GM12878 (cell line): ENCODE measurements around the gene APBB1IP. TPM values are rescaled to one million over a fixed set of nuclear protein-coding genes. Genes with fewer than 3 reads are reported as not detected.
A peak's percentile ranks its signal among the peaks of the same experiment; 100 is the strongest.

ENCODE experiments used
- CEBPB ChIP-seq, 2 experiments: fragments of 150-350 bp in 1 of 2; IDR thresholded peaks; 2 replicates each; pipeline ENCODE4 v1.6.1; 2012 to 2014; ENCODE audit warnings: low read depth in 2 of 2, low read length in 2 of 2, borderline replicate concordance in 1 of 2, inconsistent platforms in 1 of 2
- ETV6 ChIP-seq, 2 experiments: fragments of 450-650 bp in 1 of 2; IDR thresholded peaks in 1 of 2; conservative IDR thresholded peaks in 1 of 2; 2 replicates each; pipeline ENCODE4 v1.6.1; 2014; ENCODE audit warnings: antibody characterized with exemption in 1 of 2, borderline replicate concordance in 1 of 2, low read depth in 1 of 2, mild to moderate bottlenecking in 1 of 2, moderate library complexity in 1 of 2
- FOXM1 ChIP-seq: IDR thresholded peaks from 2 replicates; pipeline ENCODE4 v1.6.1; 2012; ENCODE audit warnings: low read depth, mild to moderate bottlenecking, inconsistent platforms, low read length, moderate library complexity
- GATAD2B ChIP-seq: fragments of 450-650 bp; conservative IDR thresholded peaks from 2 replicates; pipeline ENCODE4 v1.6.1; 2017; ENCODE audit warnings: low read depth, mild to moderate bottlenecking, moderate library complexity
- KAT2A ChIP-seq: conservative IDR thresholded peaks from 2 replicates; pipeline ENCODE4 v1.6.1; 2011; ENCODE audit warnings: low read depth, low read length; ENCODE audit not compliant: control insufficient read depth
- MEF2A ChIP-seq: IDR thresholded peaks from 2 replicates; pipeline ENCODE4 v1.6.1; 2011; ENCODE audit warnings: low read depth, mild to moderate bottlenecking, low read length, moderate library complexity; ENCODE audit not compliant: insufficient read depth
- NBN ChIP-seq: fragments of 450-650 bp; IDR thresholded peaks from 2 replicates; pipeline ENCODE4 v1.6.1; 2016
- SIN3A ChIP-seq: IDR thresholded peaks from 2 replicates; pipeline ENCODE4 v1.6.1; 2012; ENCODE audit warnings: low read depth, low read length, improper control_type of control experiment
- SREBF1 ChIP-seq: IDR thresholded peaks from 2 replicates; pipeline ENCODE4 v1.6.1; 2012; ENCODE audit warnings: mild to moderate bottlenecking, low read length
- SREBF2 ChIP-seq: IDR thresholded peaks from 2 replicates; pipeline ENCODE4 v1.6.1; 2012; ENCODE audit warnings: mild to moderate bottlenecking, low read length
- STAT1 ChIP-seq: fragments of 450-650 bp; conservative IDR thresholded peaks from 2 replicates; pipeline ENCODE4 v1.6.1; 2014; ENCODE audit warnings: antibody characterized with exemption, mild to moderate bottlenecking
- YBX1 ChIP-seq: fragments of 450-650 bp; IDR thresholded peaks from 2 replicates; pipeline ENCODE4 v1.6.1; 2016; ENCODE audit warnings: antibody characterized with exemption
- polyA plus RNA-seq, 11 experiments: library from polyadenylated mRNA; depleted of rRNA in 4 of 11; unstranded in 6 of 11; stranded (reverse) in 5 of 11; fragments of >200 nt; fragmentation: Nextera tagmentation in 4 of 11; fragmentation: Illumina TruSeq in 1 of 11; extraction: Ambion mirVana in 4 of 11; extraction: Trizol in 1 of 11; gene quantifications; 1 replicate in 1 of 11; 2 replicates in 10 of 11; pipeline versions ENCODE4 v1.2.1 to v1.2.3, GENCODE V29; 2011 to 2016; ENCODE audit warnings: inconsistent platforms in 2 of 11, missing spikeins in 2 of 11, low read depth in 1 of 11
- total RNA-seq, 4 experiments: library from RNA; depleted of rRNA in 3 of 4; stranded (reverse); fragments of >200 nt in 3 of 4; fragmentation: Illumina TruSeq in 1 of 4; extraction: Trizol in 1 of 4; gene quantifications; 2 replicates each; pipeline versions ENCODE4 v1.2.1 to v1.2.3, GENCODE V29; 2013 to 2021
- TF ChIP-seq, protein P1 (sequence below): fragments of 450-650 bp; IDR thresholded peaks from 2 replicates; pipeline ENCODE4 v1.6.1; 2017; ENCODE audit warnings: mild to moderate bottlenecking, moderate library complexity
- TF ChIP-seq, protein P2 (sequence below): fragments of 450-650 bp; IDR thresholded peaks from 2 replicates; pipeline ENCODE4 v1.6.1; 2016; ENCODE audit warnings: mild to moderate bottlenecking
- TF ChIP-seq, protein P3 (sequence below): IDR thresholded peaks from 2 replicates; pipeline ENCODE4 v1.6.1; 2011; ENCODE audit warnings: mild to moderate bottlenecking, low read depth, low read length, moderate library complexity; ENCODE audit not compliant: insufficient replicate concordance
- TF ChIP-seq, protein P4 (sequence below): IDR thresholded peaks from 2 replicates; pipeline ENCODE4 v1.6.1; 2011; ENCODE audit warnings: borderline replicate concordance, low read depth, mild to moderate bottlenecking, moderate library complexity, mixed read lengths, low read length; ENCODE audit not compliant: insufficient read depth; ENCODE audit errors: extremely low read length
- TF ChIP-seq, protein P5 (sequence below): fragments of 450-650 bp; formaldehyde crosslinking; IDR thresholded peaks from 2 replicates; pipeline ENCODE4 v1.5.0; 2022; ENCODE audit warnings: mild to moderate bottlenecking, missing genetic modification characterization

APBB1IP gene
- total and polyA plus RNA-seq, 10 of the 15 experiments (the other 5 are each of a cell fraction or from before 2014, with no cell fraction given), result 7.3 to 67.4 (median 19.9) TPM

DNA sequence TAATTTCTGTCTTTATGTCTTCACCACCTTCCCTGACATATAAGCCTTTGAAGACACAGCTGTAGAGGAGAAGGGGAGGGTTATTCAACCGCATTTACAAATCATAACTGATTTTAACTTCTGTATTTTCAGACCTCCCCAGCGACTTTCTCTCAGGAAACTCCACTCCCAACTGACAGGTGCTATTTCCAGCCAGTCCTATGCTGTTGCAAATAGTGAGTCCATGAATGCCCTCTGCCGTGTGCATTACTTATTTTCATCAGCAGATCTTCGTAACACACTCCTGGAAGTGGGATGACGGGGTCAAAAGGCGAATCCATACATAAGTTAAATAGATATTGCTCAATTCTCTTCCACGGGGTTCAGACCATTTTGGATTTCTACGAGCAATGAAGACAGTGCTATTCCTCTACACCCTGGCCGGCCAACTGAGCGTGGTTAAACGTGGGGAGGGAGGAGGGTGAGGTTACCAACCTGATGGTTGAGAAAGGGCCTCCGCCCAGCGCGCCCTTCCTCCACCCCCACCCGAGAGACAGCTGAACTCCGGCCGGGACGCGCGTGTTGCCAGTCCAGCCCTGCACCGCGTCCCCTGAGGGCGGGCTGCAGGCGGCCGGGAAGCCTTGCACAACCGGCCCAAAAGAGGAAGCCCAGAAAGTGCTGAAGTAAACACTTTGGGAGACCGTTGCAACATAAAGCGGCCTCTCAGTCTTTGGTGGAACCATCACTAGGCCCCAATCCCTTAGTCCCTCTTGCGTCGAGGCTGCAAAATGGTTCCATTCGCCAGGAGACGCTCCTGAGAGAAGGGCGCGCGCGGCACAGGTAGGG lies at the start of gene APBB1IP (continued):
- TF ChIP-seq, protein P1, sequence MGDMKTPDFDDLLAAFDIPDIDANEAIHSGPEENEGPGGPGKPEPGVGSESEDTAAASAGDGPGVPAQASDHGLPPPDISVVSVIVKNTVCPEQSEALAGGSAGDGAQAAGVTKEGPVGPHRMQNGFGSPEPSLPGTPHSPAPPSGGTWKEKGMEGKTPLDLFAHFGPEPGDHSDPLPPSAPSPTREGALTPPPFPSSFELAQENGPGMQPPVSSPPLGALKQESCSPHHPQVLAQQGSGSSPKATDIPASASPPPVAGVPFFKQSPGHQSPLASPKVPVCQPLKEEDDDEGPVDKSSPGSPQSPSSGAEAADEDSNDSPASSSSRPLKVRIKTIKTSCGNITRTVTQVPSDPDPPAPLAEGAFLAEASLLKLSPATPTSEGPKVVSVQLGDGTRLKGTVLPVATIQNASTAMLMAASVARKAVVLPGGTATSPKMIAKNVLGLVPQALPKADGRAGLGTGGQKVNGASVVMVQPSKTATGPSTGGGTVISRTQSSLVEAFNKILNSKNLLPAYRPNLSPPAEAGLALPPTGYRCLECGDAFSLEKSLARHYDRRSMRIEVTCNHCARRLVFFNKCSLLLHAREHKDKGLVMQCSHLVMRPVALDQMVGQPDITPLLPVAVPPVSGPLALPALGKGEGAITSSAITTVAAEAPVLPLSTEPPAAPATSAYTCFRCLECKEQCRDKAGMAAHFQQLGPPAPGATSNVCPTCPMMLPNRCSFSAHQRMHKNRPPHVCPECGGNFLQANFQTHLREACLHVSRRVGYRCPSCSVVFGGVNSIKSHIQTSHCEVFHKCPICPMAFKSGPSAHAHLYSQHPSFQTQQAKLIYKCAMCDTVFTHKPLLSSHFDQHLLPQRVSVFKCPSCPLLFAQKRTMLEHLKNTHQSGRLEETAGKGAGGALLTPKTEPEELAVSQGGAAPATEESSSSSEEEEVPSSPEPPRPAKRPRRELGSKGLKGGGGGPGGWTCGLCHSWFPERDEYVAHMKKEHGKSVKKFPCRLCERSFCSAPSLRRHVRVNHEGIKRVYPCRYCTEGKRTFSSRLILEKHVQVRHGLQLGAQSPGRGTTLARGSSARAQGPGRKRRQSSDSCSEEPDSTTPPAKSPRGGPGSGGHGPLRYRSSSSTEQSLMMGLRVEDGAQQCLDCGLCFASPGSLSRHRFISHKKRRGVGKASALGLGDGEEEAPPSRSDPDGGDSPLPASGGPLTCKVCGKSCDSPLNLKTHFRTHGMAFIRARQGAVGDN, result peak; percentile 52
- TF ChIP-seq, protein P2, sequence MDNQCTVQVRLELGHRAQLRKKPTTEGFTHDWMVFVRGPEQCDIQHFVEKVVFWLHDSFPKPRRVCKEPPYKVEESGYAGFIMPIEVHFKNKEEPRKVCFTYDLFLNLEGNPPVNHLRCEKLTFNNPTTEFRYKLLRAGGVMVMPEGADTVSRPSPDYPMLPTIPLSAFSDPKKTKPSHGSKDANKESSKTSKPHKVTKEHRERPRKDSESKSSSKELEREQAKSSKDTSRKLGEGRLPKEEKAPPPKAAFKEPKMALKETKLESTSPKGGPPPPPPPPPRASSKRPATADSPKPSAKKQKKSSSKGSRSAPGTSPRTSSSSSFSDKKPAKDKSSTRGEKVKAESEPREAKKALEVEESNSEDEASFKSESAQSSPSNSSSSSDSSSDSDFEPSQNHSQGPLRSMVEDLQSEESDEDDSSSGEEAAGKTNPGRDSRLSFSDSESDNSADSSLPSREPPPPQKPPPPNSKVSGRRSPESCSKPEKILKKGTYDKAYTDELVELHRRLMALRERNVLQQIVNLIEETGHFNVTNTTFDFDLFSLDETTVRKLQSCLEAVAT, result peak; percentile 74; the same call in 1 of the 2 replicates
- no peak; a peak in 1 of 4 replicates for TF ChIP-seq ETV6 (conservative IDR thresholded peaks at IDR 0.05 in 1 of 2, IDR thresholded peaks at IDR 0.05 in 1 of 2; ENCODE audit: borderline replicate concordance in 1 of 2, low read depth in 1 of 2)
- peak; percentile 61; the same call in 1 of the 2 replicates for TF ChIP-seq MEF2A
- peak; percentile 41 for TF ChIP-seq GATAD2B
- TF ChIP-seq, protein P3, sequence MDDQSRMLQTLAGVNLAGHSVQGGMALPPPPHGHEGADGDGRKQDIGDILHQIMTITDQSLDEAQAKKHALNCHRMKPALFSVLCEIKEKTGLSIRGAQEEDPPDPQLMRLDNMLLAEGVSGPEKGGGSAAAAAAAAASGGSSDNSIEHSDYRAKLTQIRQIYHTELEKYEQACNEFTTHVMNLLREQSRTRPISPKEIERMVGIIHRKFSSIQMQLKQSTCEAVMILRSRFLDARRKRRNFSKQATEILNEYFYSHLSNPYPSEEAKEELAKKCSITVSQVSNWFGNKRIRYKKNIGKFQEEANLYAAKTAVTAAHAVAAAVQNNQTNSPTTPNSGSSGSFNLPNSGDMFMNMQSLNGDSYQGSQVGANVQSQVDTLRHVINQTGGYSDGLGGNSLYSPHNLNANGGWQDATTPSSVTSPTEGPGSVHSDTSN, result no peak
- no peak for TF ChIP-seq STAT1
- TF ChIP-seq, protein P4, sequence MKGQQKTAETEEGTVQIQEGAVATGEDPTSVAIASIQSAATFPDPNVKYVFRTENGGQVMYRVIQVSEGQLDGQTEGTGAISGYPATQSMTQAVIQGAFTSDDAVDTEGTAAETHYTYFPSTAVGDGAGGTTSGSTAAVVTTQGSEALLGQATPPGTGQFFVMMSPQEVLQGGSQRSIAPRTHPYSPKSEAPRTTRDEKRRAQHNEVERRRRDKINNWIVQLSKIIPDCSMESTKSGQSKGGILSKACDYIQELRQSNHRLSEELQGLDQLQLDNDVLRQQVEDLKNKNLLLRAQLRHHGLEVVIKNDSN, result no peak
- TF ChIP-seq YBX1, result no peak
- no peak for TF ChIP-seq KAT2A
- TF ChIP-seq SIN3A, result peak; percentile 56; the same call in 1 of the 2 replicates
- no peak for TF ChIP-seq SREBF2
- TF ChIP-seq, protein P5, sequence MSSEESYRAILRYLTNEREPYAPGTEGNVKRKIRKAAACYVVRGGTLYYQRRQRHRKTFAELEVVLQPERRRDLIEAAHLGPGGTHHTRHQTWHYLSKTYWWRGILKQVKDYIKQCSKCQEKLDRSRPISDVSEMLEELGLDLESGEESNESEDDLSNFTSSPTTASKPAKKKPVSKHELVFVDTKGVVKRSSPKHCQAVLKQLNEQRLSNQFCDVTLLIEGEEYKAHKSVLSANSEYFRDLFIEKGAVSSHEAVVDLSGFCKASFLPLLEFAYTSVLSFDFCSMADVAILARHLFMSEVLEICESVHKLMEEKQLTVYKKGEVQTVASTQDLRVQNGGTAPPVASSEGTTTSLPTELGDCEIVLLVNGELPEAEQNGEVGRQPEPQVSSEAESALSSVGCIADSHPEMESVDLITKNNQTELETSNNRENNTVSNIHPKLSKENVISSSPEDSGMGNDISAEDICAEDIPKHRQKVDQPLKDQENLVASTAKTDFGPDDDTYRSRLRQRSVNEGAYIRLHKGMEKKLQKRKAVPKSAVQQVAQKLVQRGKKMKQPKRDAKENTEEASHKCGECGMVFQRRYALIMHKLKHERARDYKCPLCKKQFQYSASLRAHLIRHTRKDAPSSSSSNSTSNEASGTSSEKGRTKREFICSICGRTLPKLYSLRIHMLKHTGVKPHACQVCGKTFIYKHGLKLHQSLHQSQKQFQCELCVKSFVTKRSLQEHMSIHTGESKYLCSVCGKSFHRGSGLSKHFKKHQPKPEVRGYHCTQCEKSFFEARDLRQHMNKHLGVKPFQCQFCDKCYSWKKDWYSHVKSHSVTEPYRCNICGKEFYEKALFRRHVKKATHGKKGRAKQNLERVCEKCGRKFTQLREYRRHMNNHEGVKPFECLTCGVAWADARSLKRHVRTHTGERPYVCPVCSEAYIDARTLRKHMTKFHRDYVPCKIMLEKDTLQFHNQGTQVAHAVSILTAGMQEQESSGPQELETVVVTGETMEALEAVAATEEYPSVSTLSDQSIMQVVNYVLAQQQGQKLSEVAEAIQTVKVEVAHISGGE (CRISPR knock-in tag), result no peak
- TF ChIP-seq CEBPB (IDR thresholded peaks at IDR 0.05; ENCODE audit: borderline replicate concordance in 1 of 2, low read depth in 2 of 2, low read length in 2 of 2), result peak in 1 of 2 experiments; percentile 52; a peak in 1 of 4 replicates
- no peak for TF ChIP-seq SREBF1
- peak; percentile 62 for TF ChIP-seq FOXM1
- TF ChIP-seq NBN, result peak; percentile 71
